Cortex of kidney (tissue), 1 donor: ENCODE measurements around the gene CYLC2.

Experiments used
- DNase-seq: peaks from one replicate; lab custom pipeline; 2025; lab: John Stamatoyannopoulos, UW

CYLC2 gene, protein sequence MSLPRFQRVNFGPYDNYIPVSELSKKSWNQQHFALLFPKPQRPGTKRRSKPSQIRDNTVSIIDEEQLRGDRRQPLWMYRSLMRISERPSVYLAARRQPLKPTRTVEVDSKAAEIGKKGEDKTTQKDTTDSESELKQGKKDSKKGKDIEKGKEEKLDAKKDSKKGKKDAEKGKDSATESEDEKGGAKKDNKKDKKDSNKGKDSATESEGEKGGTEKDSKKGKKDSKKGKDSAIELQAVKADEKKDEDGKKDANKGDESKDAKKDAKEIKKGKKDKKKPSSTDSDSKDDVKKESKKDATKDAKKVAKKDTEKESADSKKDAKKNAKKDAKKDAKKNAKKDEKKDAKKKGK

DNA sequence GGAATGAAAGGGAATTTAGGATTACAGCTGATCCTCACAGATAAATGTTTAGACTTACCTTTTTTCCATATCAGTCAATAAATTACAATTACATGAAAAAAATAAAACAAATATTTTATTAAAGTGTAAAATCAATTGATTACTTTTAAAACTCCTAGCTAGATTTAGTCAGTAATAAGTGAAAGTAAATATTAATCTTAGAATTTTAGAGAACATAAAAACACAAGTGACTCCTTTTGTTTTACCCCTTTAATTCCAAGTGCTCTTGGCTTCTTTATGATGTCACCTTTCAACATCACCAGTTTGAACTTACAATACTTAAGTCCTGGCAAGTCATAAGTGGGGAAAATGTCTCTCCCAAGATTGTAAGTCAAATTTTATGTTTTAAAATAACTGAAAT lies at the start of gene CYLC2:
Gene CYLC2, plus strand, starts transcription at position 301 of the 400 bp plus-strand sequence. Its CDS starts 48 bp downstream, at position 349.
- DNase-seq = no peak

DNA sequence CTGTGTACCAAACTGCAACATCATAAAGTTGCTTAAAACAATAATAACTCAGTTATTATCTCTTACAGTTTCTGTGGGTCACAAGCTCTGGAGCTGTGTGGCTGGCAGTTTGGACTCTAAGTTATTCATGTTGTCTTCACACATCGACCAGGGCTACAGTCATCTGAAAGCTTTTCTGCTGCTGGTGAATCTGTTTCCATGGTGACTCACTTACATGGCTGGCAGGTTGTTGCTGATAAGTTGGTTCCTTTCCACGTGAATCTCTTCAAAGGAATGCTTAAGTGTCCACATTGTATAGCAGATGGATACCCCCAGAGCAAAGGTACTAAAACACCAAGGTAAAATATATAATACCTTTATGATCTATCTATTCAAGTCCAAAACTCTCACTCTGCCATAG lies 44.8 kb upstream of the CYLC2 start:
- DNase-seq = no peak

DNA sequence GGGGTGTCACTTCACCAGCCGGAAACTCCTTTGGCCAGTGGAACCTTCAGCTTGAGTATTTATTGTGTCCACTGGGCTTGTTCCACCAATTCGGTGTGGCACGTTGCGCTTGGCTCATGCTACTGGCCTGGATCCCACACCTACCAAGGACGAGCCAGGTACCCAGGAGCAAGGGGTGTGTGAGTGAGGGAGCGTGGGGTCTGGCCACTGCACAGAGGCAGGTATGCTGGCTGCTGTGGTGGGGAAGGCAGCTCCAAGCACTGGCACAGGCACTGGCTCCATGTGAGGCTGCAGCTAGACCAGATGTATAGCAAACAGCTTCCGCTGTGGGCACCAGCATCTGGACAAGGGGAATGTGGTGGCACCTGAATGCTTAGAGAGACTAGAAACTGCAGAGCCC lies 28.1 kb upstream of the CYLC2 start:
- DNase-seq = no peak

DNA sequence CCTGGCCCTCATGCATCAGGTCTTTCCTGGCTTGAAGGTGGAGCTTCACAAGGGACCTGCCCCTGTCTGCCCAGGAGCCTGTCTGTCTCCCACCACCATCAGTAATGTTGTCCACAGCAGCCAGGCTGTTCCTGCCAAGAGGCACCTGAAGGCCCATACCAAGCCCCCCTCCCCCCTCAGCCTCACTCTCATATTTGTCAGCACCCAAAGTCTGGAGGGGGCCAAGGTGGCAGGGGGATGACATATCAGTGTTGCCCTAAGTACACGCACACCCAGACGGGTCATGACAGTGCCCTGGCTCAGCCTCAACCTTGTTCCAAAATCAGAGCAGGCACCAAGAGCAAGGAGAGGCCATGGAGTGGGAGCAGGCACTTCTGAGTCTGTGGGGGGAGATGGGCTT lies 27.2 kb upstream of the CYLC2 start:
- no peak for DNase-seq

DNA sequence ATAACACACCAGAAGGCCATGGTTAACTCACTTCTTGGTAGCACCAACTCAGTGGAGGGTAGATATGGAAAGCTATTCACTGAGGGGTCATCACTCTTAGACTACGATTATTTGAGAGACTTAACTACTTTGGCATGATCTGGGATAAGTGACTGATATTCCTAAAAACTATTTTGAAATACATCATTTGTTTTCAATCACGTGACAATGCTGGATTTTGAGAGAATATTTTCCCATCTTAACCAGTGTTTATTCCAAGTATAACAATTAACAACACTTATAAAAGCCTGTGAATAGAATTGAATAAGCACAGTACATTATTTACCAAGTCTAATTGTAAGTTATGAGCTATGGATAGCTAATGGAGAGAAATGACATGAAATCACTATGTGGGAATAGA lies 22.4 kb upstream of the CYLC2 start:
- DNase-seq = no peak

DNA sequence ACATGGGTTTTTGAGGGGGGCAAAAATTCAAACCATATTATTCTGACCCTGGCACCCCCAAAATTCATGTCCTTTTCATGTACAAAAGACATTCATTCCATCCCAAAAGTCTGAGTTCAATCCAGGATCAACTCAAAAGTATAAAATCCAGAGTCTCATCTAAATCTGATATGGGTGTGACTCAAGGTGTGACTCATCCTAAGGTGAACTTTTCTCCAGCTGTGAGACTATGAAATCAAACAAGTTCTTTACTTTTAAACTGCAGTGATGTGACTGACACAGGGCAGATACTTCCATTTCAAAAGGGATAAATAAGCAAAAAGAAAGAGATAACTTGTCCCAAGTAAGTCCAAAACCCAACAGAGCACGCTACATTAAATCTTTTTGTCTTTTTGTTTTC lies 20.6 kb upstream of the CYLC2 start:
- no peak for DNase-seq

DNA sequence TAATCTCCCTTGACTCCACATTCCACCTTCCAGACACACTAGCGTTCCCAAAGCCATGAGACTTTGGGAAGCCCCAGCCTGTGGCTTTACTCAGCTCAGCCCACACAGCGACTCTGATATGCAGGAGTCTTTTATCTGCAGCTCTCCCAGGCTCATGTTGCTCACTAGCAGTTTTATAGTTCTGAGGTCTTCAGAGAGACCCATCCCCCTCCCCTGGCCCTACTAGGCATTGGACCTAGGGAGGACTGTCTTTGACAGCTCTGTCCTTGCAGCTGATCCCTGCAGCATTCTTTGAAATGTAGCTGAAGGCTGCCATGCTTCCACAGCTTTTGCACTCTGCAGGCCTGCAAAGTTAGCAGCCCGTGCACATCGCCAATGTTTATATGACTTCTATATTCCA lies 19.9 kb upstream of the CYLC2 start:
- DNase-seq = no peak

DNA sequence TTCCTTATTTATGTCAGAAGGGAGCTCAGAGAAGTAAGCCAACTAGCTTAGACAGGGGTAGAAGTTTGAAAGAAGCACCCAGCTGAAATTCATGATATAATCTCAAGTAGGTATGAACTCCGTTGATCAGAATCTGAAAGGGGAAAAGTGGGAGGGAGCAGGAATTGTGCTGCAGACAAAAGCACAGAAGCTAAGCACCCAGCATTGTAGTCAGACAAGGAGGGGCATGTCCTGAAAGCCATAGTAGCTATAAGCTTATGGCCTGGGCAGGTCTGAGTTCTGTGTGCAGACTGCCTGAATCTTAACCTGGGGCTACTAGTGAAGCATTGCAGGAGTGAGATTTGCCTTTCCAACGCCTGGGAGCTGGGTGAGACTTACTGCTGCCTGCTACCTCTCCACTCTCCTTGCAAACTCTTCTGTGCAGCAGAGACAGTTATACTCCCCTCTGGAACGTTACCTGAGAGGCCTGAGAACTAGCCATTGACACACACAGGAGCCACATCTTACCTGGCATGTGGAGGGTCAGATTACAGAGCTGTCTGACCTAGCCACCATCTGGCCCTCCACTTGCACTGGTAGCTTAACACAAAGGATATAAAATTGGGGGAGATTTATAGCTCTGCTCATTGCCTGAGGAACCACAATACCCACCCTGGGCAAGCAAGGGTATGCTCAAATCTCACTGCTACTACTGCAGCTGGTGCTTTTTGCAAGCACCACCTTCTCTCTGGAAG lies 9.8 kb upstream of the CYLC2 start:
- DNase-seq = no peak

DNA sequence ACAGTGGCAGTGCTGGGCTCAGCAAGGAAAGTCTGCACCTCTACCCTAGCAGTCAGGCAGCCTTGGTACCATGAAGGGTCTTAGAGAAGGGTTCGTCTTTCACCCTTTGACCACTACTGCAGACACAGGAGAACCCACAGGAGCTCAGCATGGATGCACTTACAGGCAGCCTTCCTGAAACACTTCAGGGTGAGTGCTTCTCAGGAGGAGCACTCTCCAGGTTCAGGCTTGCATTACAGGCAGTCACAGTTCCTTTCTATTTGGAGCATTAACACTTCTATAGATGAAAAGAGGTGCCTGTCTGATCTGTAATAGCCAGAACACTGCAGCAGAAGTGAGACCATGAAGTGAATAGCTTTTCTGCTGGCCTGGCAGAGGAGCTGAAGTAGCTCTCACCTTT lies 8.7 kb upstream of the CYLC2 start:
- DNase-seq = no peak

DNA sequence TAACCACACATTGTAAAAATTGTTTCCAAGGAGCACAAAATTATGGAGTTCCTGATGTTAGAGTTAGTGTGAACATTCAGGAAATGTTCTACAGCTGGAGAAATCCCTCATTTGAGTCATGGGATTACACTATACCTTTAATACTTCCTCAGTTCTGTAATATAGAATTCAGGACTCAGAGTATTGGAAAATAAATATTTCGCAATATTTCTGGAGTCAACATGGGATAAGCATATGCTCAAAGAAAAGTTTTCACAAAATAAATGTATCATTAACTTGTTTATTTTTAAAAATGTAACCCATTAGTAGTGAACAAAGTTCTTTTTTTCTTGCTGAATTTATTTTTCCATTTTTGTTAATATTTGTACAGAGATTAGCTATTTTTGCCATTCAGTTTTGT lies 8.6 kb downstream of the CYLC2 start:
- no peak for DNase-seq

DNA sequence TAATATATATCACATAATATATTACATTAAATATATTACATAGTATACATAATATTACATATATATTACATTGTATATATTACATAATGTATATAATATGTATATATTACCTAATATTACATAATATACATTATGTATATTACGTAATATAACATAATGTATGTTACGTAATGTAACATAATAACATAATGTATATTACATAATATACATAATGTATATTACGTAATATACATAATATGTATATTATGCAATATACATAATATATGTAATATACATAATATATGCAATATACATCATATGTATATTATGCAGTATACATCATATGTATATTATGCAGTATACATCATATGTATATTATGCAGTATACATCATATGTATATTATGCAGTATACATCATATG lies 19.1 kb downstream of the CYLC2 start:
- no peak for DNase-seq

DNA sequence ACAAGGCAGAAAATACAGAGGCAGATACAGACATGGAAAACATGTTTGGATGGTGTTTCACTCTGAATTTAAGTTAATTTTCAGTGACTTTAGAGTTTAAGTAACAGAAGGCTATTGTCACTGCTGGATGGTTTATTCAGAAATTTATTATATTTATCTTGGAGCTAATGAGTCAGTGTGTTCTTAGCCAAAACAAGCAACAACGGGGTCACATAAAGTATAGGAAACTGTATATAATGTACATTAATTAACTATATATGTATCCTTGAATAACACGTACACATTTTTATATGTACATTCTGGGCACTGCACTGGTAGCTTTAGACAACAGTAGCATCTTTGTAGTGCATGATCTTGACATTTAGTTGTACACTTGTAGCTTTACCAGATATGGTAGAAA lies 30.7 kb downstream of the CYLC2 start:
- DNase-seq = no peak

DNA sequence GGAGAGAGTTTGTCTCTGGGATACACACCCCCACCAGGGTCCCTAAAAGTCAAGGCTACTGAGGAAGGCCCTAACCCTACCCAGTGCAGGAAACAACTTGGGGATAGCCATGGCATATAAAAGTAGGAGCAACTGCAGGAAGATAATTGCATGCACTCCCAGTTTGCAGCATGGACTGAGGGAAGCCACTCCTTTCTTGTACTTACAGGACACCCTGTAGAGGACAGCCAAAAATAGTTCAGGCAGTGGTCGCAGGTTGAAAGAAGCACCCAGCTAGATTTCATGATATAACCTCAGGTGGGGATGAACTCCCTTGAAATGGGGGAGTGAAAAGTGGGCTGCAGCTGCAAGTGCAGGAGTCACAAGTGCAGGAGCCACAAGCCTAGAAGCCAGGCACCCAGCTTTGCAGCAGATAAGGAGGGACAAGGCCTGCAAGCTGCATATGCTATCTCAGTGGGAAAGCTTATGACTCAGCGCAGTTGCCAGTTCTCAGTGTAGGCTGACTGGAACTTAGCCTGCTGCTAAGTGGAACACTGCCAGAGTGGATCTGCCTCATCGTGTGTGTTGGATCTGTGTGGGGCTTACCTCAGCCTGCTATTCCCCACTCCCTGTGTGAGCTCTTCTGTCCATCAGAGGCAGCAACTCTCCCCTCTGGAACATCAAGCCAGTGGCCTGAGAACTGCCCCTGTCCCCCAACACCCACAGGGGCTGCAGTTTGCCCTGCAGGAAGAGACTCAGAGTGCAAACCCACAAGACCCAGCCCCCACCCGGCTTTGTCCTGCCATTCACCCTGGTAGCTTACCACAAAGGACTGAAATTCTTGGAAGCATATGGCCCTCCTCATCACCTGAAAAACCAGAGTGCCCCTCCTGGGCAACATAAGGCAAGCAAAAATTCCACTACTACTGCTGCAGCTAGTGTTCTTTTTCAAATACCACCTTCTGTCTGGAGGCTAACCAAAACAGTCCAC lies 42.7 kb downstream of the CYLC2 start:
- no peak for DNase-seq

DNA sequence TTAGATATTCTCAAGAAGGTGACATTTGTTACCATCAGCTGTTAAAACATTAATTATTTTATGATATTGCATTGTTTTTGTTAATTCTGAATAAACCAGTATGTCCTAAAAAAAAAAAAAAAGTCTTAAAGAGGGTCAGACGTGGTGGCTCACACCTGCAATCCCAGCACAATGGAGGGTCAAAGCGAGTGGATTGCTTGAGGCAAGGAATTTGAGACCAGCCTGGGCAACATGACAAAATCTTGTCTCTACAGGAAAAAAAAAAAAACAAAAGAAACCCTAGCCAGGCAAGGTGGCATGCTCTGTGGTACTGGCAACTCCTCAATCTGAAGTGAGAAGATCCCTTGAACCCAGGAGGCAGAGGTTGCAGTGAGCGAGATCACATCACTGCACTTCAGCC lies 46.8 kb downstream of the CYLC2 start:
- no peak for DNase-seq
